ENCODE measurements around the gene EMSY.

The EMSY gene

DNA sequence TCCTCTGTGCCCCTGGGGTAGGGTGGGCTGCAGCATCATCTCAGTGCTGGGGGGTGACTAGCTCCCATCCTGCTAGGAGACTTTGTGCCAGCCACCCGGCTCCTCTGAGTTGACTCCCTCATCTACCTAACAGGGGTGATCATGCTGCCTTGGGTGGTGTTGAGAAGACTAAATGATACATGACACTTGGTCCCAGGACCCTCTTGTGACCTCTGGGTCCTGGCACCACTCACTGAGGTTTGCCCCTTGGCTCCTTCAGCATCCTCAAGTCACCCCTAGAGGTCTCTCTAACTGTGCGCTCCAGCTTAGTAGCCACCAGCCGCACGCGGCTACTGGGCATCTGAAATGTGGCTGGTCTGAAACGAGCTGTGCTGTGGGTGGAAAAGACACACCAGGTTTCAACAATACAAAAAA lies 153.6 kb downstream of the EMSY start:
- no peak for DNase-seq (ENCODE audit: low read depth)

DNA sequence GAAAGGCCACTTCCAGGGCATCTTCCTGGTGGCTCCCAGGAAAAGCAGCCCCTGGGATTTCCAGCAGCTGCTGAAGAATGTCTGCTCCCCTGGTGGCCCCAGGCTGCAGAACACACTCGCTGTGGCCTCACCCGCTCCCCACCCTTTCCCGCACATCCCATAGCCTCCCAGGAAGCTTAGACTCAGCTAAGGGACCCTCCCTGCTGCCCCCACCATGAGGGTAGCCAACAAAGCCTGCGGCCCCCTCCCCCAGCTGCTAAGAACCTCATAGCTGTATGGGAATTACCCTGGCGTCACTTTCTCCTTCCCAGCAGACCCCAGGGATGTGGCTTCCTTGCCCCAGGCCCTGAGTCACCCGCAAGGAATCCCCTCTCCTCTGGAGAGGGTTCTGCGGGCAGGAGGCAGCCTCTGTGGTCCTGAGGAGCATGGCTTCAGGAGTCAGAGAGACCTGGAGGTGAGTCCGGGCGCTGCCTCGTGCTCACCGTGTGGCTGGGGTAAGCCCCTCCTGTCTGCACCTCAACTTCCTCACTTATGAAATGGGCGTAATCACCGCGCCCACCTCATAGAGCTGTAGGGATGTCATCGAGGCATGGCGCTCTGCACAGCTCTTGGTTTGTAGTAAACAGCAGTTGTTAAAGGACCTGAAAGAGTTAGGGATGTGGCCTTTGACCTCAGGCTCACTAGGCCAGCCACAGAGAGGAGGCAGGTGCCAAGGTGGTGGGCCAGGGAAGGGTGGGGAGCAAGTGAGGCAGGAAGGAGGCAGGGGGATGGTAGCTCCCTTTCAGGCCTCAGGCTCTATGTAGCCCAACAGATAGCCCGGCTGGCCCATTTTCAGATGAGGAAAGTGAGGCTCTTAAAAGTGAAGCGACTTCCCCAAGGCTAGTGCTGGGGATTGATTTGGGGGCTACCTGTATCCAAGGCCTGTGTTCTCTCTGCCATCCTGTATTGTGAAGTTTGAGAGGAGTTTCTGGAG lies 154.5 kb downstream of the EMSY start:
- no peak for DNase-seq (ENCODE audit: low read depth)

GRCh38 chr11:76600124-76600655 lies 155.4 kb downstream of the EMSY start:
- DNase-seq (ENCODE audit: low read depth), result no peak

- no peak for DNase-seq (ENCODE audit: low read depth)
These were observed 156.5 kb downstream of the EMSY start for GRCh38 chr11:76601272-76601671.

DNA sequence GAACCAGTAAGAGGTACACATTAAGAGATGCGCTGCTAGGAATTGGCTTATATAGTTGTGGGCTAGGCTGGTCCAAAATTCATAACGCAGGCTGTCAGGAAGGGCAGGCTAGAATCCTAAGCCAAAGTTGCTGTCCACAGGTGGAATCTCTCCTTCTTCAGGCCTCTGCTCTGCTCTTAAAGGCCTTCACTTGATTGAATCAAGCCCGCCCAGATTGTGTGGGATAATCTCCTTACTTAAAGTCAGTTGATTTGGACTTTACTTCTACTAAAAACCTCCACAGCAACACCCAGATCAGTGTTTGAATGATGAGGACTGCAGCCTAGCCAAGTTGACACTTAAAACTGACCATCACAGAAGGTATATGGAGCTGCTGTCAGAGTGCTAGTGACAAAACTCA lies 156.9 kb downstream of the EMSY start:
- no peak for DNase-seq (ENCODE audit: low read depth)

- no peak for DNase-seq (ENCODE audit: low read depth)
These were observed 157.6 kb downstream of the EMSY start for GRCh38 chr11:76602431-76602861.

All from activated T-cell treated with anti-CD3 and anti-CD28 coated beads for 24 hours (primary cell).